D721Med (cell line): Measurements from ENCODE around the gene A3GALT2.
"Not testable (repeated sequence)": the region's sequence is repeated elsewhere in the genome, so short reads cannot be mapped to it uniquely, and the experiment has no call there.

Source experiments
- DNase-seq: peaks from one replicate; pipeline ENCODE4 v3.0.0; 2011; ENCODE audit warnings: low spot score; ENCODE audit not compliant: insufficient read length
- FAIRE-seq: peaks from 2 replicates; lab custom pipeline; 2011; peaks lifted over from hg19 to GRCh38; lab: Jason Lieb, UNC
- CTCF ChIP-seq: IDR thresholded peaks from 2 replicates; pipeline ENCODE4 v1.5.1; 2012; ENCODE audit warnings: mild to moderate bottlenecking, control low read depth; ENCODE audit not compliant: insufficient read depth; ENCODE audit errors: missing control alignments

The A3GALT2 gene

GRCh38 chr1:33295023-33295422 is 25.9 kb downstream of the A3GALT2 start:
- no peak for DNase-seq
- FAIRE-seq: no peak
- no peak for TF ChIP-seq CTCF

GRCh38 chr1:33294071-33295010 is 26.6 kb downstream of the A3GALT2 start:
- no peak for FAIRE-seq
- no peak for DNase-seq

GRCh38 chr1:33292726-33293340 is 28.1 kb downstream of the A3GALT2 start:
- no peak for TF ChIP-seq CTCF
- DNase-seq (no peak), FAIRE-seq (no peak)

More at GRCh38 chr1:33294071-33295010, 26.6 kb downstream of the A3GALT2 start:
- no peak for TF ChIP-seq CTCF

- FAIRE-seq, DNase-seq: not testable (repeated sequence)
Observed at GRCh38 chr1:33290615-33291014, 30.3 kb downstream of the A3GALT2 start.

GRCh38 chr1:33289858-33290154 is 31.1 kb downstream of the A3GALT2 start:
- FAIRE-seq (no peak), DNase-seq (no peak)
- TF ChIP-seq CTCF: no peak

- no peak for DNase-seq
- TF ChIP-seq CTCF: no peak
- FAIRE-seq: no peak
Observed at GRCh38 chr1:33288976-33289857, 31.7 kb downstream of the A3GALT2 start.

- FAIRE-seq (no peak), DNase-seq (no peak)
- no peak for TF ChIP-seq CTCF
Observed at GRCh38 chr1:33287317-33287716, 33.6 kb downstream of the A3GALT2 start.
